GM18520 (cell line): Measurements from ENCODE around the gene ALDOA.
A peak's percentile ranks its signal among the peaks of the same experiment; 100 is the strongest.

ENCODE experiments used
- ATAC-seq: cut with Tn5 transposase; IDR thresholded peaks from one replicate; pipeline ENCODE4 v1.9.1; 2021; ENCODE audit not compliant: unreplicated experiment

Gene ALDOA

GRCh38 chr16:30088832-30089624 is 23.5 kb downstream of the ALDOA start:
- ATAC-seq: no peak

- ATAC-seq: no peak
These were observed 25.2 kb downstream of the ALDOA start for GRCh38 chr16:30090610-30091331.

- ATAC-seq: peak; percentile 62
These were observed 26.2 kb downstream of the ALDOA start, which contains the start of gene TBX6 for GRCh38 chr16:30091474-30092372. TBX6 (minus strand) TSS chr16:30091924; CDS start chr16:30091193, 731 bp downstream.

DNA sequence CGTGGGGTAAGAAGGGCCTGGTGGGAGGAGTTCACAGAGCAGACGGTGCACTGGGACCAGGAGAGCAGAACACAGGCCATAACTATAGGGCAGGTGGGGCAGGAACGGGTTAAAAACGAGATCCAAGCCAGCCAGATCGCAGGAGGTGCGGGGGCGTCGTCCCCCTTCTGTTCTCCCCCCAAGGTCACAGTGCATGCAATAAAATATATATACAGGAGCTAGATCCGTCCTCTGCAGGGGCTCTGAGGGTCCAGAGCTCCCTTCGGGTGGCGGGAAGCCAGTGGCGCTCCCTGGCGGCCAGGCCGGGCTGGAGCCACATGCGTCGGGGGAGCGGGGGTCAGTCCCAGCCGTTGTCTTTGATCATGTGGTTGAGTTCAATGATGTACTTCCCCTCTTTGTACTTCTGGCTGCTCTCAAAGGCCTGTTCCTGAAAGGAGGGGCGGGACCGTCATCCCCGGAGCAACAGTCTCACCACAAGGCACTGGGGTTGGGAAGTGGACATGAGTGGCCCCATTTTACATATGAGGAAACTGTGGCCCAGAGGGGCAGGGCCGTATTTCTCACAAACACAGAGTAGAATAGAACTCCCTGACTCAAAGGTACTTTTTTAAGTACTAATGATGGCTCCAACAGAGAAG is 26.9 kb downstream of the ALDOA start:
- ATAC-seq: peak; percentile 44

DNA sequence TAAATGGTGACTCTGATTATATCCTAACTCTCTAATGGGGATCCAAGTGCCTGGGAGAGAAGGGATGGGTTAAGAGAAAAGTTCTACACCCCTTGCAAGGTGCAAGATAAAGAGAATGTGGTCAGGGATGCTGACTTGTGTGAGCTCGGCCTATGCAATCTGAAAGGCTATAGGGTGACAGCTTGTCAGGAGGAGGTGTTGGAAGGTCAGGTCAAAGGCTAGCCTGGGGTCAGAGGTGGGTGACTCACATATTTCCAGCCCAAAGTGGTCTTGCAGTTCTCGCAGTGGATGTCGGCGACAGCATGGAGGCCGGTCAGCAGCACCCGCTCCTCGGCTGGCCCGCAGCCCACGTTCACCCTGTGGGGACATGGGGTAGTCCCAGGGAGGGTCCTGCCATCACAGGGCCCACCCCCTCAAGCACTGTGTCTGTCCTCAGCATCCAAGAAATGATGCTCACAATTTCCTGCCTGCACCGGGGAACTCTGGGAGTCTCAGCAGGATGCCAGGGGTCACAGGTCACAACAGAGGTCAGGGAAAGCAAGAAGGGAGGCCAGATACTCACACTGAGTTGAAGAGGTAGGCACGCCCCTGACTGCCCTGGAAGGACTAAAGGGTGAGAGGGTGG is 29.1 kb downstream of the ALDOA start:
- ATAC-seq: no peak

- no peak for ATAC-seq
These were observed 29.9 kb downstream of the ALDOA start for GRCh38 chr16:30095166-30096078.

DNA sequence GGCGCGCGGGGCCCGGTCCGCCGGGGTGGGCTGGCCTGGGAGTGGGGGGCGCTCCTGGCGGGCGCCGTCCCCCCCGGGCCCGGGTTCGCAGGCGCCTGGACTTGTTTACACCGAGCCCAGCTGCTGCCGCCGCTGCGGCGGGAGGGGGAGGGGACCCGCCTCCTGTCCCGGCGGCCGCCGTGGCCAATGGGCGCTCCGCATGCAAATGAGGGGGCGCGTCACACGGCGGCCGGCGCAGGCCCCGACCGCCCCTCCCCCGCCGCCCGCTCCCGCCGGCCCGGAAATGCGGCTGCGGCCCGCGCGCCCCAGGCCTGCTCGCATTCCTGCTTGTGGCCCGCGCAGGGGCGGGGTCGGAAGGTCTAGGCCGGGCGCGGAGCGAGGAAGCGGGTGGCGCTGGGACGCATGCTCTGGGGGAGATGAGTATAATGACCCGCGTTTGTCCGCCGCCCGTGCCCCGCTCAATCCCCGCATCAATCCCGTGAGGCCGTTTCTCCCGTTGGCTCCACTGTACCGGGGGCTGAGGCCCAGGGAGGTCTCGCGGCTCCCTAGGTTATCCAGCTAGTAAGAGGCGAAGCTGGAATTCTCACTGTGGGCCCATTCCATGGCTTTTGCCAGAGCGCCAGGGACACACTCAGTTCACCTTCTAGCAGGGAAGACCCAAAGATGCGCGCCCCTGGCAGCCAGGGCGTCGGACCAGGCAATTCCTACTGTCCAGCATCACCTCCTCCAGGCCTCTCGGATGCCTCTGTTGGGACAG is 30.7 kb downstream of the ALDOA start, which contains the start of gene YPEL3:
Gene YPEL3 (minus strand): TSS at position 109 of the 757 bp plus-strand sequence. CDS start 731 bp downstream, outside the sequence.
- ATAC-seq: peak; percentile 35

- no peak for ATAC-seq
These were observed 31.5 kb downstream of the ALDOA start for GRCh38 chr16:30096862-30097563.

DNA sequence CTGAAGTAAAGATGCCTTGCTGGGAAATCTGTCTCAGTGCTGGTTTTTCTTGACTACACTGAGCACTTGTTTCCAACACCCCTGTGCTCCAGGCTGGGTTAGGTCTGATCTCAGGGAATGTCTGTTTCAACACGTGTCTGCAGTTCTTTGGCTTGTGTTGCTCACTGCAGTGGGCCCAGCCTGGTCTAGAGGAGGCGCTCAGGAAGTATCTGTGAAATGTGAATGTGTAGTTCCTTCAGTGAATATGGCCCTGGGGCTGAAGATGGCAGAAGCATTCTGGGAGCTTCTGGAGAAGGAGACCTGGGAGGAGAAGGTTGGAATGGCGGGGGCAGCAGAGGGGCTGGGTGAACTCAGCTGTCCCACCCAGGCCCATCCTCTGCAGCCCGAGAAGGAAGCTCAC is 38.5 kb downstream of the ALDOA start:
- no peak for ATAC-seq

- ATAC-seq: no peak
These were observed 38.9 kb downstream of the ALDOA start for GRCh38 chr16:30104492-30104891.

DNA sequence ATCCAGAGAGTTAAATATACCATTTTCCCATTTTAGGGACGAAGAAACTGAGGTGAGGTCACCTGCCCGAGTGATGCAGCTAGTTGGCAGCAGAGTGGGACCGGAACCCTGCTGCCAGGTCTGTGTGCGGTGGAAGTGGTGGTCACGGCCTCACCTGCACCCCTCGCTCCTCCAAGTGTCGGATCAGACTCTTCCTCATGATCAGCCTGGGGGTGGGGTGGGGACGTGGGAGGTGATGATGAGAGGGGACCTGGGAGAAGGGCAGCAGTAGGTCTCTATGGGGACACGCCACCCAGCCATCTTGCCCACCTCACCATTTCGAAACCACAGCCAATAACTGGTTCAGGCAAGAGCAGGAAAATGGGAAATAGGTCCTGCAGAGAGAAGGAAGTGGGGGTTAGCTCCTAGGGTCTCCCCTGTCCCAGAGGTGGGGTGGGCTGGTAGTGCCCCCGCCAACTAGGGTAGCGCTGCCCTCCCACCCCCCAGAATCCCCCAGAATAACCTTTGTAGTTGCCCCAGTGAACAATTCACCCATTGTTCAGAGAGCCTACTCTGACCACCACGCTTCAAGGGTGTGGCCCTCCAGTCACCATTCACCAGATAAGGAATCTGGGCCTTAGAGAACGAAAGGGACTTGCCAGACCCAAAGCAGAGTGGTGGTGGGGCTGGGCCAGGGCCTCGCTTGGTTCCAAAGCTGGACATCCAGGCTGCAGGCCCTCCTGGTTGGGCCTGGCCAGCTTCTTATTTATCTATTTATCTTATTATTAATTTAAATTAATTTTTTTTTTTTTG is 42.7 kb downstream of the ALDOA start:
- no peak for ATAC-seq

GRCh38 chr16:30110661-30111060 is 45.1 kb downstream of the ALDOA start:
- no peak for ATAC-seq

DNA sequence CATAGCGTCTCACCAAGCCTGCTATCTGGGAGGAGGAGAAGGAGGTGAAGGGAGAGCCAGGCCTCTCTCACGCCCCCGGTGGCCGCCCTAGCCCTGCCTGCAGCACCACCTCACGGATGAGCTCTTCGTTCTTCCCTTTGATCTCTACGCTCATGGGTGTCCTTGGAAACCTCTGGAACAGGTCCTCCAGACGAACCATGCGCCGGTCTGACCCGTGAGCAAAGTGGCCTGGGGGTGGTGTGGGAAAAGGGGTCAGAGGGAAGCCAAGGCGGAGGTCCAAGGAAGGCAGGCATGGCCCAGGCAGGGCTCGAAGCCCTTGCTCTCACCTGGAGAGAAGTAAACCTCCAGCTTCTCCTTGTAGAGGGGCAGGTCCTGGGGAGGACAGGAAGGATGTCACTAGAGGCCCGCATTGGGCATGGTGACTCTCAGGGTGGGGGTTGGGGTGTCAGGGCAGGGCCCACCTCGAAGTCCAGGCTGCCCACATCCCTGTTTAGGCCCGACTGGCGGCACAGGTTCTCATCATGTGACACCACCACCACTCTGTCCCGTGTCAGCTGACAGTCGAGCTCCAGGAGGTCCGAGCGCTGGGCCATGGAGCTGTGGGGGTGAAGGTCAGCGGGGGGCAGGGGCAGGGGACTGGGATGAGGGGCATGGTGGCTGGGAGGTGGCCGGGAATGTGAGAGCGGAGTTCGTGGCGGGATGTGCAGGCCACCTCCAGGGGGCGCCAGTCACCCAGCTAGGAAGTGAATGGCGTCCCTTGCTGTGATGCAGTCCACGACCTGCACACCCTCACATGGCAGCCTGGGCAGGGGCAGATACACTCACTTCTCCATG is 46.9 kb downstream of the ALDOA start:
- no peak for ATAC-seq

- no peak for ATAC-seq
These were observed 47.6 kb downstream of the ALDOA start, which contains the start of gene GDPD3 for GRCh38 chr16:30113031-30113710. GDPD3 (minus strand) TSS chr16:30113537; CDS start chr16:30113478, 59 bp downstream.

- ATAC-seq: no peak
These were observed 48.3 kb downstream of the ALDOA start for GRCh38 chr16:30113711-30114333.
